Cardiac muscle cell (in vitro differentiated cells and primary cell): ENCODE measurements around the gene TRIM40. TPM values are rescaled to one million over a fixed set of nuclear protein-coding genes. Genes with fewer than 3 reads are reported as not detected.

Source experiments
- DNase-seq, 2 donors: peaks; one replicate each; pipeline versions ENCODE4 v3.0.0 to v3.0.0-alpha.2; 2010 to 2017; ENCODE audit warnings: low read depth in 1 of 2, low spot score in 1 of 2
- H3K27ac ChIP-seq: fragments of 200-600 bp; sonication (generic); 2 replicates; pipeline ENCODE4 v1.5.1; 2016
- H3K27me3 ChIP-seq: fragments of 200-600 bp; sonication (generic); 2 replicates; pipeline ENCODE4 v1.6.0; 2016; ENCODE audit warnings: control low read depth
- H3K36me3 ChIP-seq: fragments of 200-600 bp; sonication (generic); 2 replicates; pipeline ENCODE4 v1.5.1; 2016; ENCODE audit warnings: control low read depth
- H3K4me1 ChIP-seq: fragments of 200-600 bp; sonication (generic); 2 replicates; pipeline ENCODE4 v1.8.1; 2017; ENCODE audit warnings: low read depth, mild to moderate bottlenecking, mixed run types
- H3K4me3 ChIP-seq: fragments of 200-600 bp; sonication (generic); 2 replicates; pipeline ENCODE4 v1.5.1; 2016; ENCODE audit warnings: mild to moderate bottlenecking
- H3K9me3 ChIP-seq: fragments of 200-600 bp; sonication (generic); 2 replicates; pipeline ENCODE4 v1.5.1; 2017; ENCODE audit warnings: low read depth, mild to moderate bottlenecking, control low read depth
- polyA plus RNA-seq: library from polyadenylated mRNA; unstranded; fragments of >200 nt; fragmentation: Nextera tagmentation; extraction: Ambion mirVana; gene quantifications from 2 replicates; pipeline ENCODE4 v1.2.1, GENCODE V29; 2016
- total RNA-seq: library from RNA; depleted of rRNA; stranded (reverse); fragments of >200 nt; gene quantifications from 2 replicates; pipeline ENCODE4 v1.2.3, GENCODE V29; 2016
- TF ChIP-seq, protein P1 (sequence below): IDR thresholded peaks from 2 replicates; pipeline ENCODE4 v1.5.1; 2012; ENCODE audit warnings: low read depth, mild to moderate bottlenecking, low read length

Gene TRIM40
- total and polyA plus RNA-seq, 2 experiments from 2014 or later, result not detected

DNA sequence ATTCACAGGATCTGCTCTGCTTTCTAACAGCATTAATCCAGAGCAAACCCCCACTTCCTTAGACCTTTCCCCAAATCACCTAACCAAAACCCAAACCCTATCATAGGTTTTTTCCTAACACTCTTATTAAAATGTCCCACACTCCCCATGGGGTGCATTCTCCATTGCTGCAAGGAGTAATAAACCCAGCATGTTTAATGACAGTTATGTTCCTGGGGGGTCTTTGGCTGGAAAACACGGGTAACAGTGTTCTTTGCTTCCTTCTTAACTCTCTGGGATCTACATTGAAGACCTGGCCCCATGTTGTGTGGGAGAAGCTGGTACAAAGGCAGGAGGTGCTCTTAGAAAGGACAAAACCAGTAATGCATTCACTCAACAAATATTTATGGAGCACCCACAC, 39.1 kb upstream of the TRIM40 start:
- no peaks in the 10 kb centered on the region for H3K4me1 ChIP-seq
- no peak for DNase-seq
- peaks cover 92% of the 10 kb centered on the region for H3K27me3 ChIP-seq
- no peaks in the 10 kb centered on the region for H3K9me3 ChIP-seq
- H3K36me3 ChIP-seq, result no peaks in the 10 kb centered on the region
- TF ChIP-seq, protein P1, sequence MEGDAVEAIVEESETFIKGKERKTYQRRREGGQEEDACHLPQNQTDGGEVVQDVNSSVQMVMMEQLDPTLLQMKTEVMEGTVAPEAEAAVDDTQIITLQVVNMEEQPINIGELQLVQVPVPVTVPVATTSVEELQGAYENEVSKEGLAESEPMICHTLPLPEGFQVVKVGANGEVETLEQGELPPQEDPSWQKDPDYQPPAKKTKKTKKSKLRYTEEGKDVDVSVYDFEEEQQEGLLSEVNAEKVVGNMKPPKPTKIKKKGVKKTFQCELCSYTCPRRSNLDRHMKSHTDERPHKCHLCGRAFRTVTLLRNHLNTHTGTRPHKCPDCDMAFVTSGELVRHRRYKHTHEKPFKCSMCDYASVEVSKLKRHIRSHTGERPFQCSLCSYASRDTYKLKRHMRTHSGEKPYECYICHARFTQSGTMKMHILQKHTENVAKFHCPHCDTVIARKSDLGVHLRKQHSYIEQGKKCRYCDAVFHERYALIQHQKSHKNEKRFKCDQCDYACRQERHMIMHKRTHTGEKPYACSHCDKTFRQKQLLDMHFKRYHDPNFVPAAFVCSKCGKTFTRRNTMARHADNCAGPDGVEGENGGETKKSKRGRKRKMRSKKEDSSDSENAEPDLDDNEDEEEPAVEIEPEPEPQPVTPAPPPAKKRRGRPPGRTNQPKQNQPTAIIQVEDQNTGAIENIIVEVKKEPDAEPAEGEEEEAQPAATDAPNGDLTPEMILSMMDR, result no peak
- H3K27ac ChIP-seq, result no peak overlapping the region
- no peak overlapping the region for H3K4me3 ChIP-seq

DNA sequence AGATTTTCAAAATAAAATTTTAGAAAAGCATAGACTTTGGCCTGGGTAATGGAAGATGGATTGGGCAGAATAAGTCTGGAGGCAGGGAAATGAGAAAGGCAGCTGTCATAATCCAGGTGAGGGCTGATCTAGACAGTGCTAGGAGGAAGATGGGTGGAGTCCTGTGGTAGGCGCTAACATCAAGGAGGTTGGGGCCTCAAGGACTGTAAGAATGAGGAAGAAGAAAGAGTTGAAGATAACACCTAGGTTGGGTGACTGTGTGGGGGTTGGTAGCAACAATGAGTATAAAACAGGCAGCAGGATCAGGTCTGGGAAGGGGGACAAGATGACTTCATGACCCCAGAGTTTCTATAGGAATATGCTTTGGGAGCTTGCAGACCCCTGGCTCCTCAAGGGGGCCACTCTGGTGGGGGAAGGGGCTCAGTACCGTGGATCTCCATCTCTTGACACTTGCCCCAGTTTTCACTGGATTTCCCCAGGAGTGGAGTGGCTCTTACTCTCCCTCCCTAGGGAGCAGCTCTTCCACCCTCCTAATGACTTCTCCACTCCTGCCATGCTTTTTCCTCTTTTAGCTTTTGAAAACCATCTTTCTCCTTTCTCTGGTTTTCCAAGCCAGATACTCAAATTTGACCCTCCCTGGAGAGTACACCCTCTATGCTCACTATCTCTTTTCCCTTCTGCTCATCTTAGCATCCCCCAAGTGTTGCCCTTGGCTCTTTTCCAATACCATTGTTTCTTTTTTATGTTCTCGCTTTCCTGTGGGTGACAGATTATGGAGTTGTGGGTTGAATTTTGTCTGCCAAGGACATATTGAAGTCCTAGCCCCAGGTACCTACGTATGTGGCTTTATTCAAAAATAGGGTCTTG, 37.8 kb upstream of the TRIM40 start:
- H3K4me1 ChIP-seq, result no peaks in the 10 kb centered on the region
- DNase-seq, result no peak
- H3K9me3 ChIP-seq, result no peaks in the 10 kb centered on the region
- no peak overlapping the region for H3K27ac ChIP-seq
- H3K27me3 ChIP-seq, result peaks cover 98% of the 10 kb centered on the region
- no peaks in the 10 kb centered on the region for H3K36me3 ChIP-seq
- no peak overlapping the region for H3K4me3 ChIP-seq
- TF ChIP-seq, protein P1, result no peak

- Histone ChIP-seq H3K36me3 (no peaks in the 10 kb centered on the region), H3K27ac (no peak overlapping the region), H3K9me3 (no peaks in the 10 kb centered on the region), H3K4me3 (no peak overlapping the region), H3K27me3 (peaks cover 98% of the 10 kb centered on the region), H3K4me1 (no peaks in the 10 kb centered on the region)
- TF ChIP-seq, protein P1, result no peak
- DNase-seq, result no peak
These were observed 35.8 kb upstream of the TRIM40 start for GRCh38 chr6:30100154-30100553.

GRCh38 chr6:30100585-30101443, 35.1 kb upstream of the TRIM40 start:
- Histone ChIP-seq H3K27ac (no peak overlapping the region), H3K27me3 (peaks cover 98% of the 10 kb centered on the region), H3K36me3 (no peaks in the 10 kb centered on the region), H3K4me1 (no peaks in the 10 kb centered on the region), H3K9me3 (no peaks in the 10 kb centered on the region), H3K4me3 (peak overlapping the region; percentile 9)
- TF ChIP-seq, protein P1, result no peak
- DNase-seq, result peak in 1 of 2 donors; percentile 7

GRCh38 chr6:30101444-30102413, 34.2 kb upstream of the TRIM40 start:
- Histone ChIP-seq H3K4me1 (no peaks in the 10 kb centered on the region), H3K36me3 (no peaks in the 10 kb centered on the region), H3K9me3 (no peaks in the 10 kb centered on the region), H3K4me3 (peak overlapping the region; percentile 16), H3K27me3 (peaks cover 100% of the 10 kb centered on the region), H3K27ac (no peak overlapping the region)
- TF ChIP-seq, protein P1, result peak; percentile 12
- DNase-seq, result peak; percentile 90 to 91
